ENCODE data around the gene KCNH5.

The KCNH5 gene

GRCh38 chr14:63032641-63033040 is 12.6 kb downstream of the KCNH5 start:
- Histone ChIP-seq H3F3A (ENCODE audit: insufficient read depth, low read length) (no peaks in the 10 kb centered on the region), H3K27me3 (ENCODE audit: insufficient read depth, low read length) (no peaks in the 10 kb centered on the region), H2AFZ (ENCODE audit: low read length) (no peak overlapping the region), H3K4me3 (ENCODE audit: low read depth, low read length, poor library complexity, severe bottlenecking) (no peak overlapping the region), H3K4me2 (ENCODE audit: low read length) (no peak overlapping the region), H3K9ac (ENCODE audit: low read length) (no peak overlapping the region), H3K4me1 (ENCODE audit: insufficient read depth, low read length, severe bottlenecking) (no peaks in the 10 kb centered on the region), H3K27ac (ENCODE audit: low read depth, low read length, poor library complexity, severe bottlenecking) (no peak overlapping the region), H4K20me1 (ENCODE audit: insufficient read depth, low read length) (no peaks in the 10 kb centered on the region), H3K9me3 (ENCODE audit: low read length) (no peaks in the 10 kb centered on the region), H3K36me3 (ENCODE audit: insufficient read depth, low read length) (no peaks in the 10 kb centered on the region), H3K79me2 (ENCODE audit: insufficient read depth, low read length) (no peaks in the 10 kb centered on the region), H3K9me2 (ENCODE audit: low read depth, low read length) (no peaks in the 10 kb centered on the region)
- TF ChIP-seq CTCF (IDR thresholded peaks at IDR 0.05; ENCODE audit: low read length) (no peak), EZH2 (IDR thresholded peaks at IDR 0.05; ENCODE audit: borderline replicate concordance, low read length) (no peak)

GRCh38 chr14:63032076-63032475 is 13.2 kb downstream of the KCNH5 start:
- Histone ChIP-seq H3K79me2 (ENCODE audit: insufficient read depth, low read length) (no peaks in the 10 kb centered on the region), H3K9ac (ENCODE audit: low read length) (no peak overlapping the region), H3K4me2 (ENCODE audit: low read length) (no peak overlapping the region), H3K36me3 (ENCODE audit: insufficient read depth, low read length) (no peaks in the 10 kb centered on the region), H3K9me2 (ENCODE audit: low read depth, low read length) (no peaks in the 10 kb centered on the region), H3K9me3 (ENCODE audit: low read length) (no peaks in the 10 kb centered on the region), H2AFZ (ENCODE audit: low read length) (no peak overlapping the region), H3K27ac (ENCODE audit: low read depth, low read length, poor library complexity, severe bottlenecking) (no peak overlapping the region), H3F3A (ENCODE audit: insufficient read depth, low read length) (no peaks in the 10 kb centered on the region), H3K4me3 (ENCODE audit: low read depth, low read length, poor library complexity, severe bottlenecking) (no peak overlapping the region), H4K20me1 (ENCODE audit: insufficient read depth, low read length) (no peaks in the 10 kb centered on the region), H3K27me3 (ENCODE audit: insufficient read depth, low read length) (no peaks in the 10 kb centered on the region), H3K4me1 (ENCODE audit: insufficient read depth, low read length, severe bottlenecking) (no peaks in the 10 kb centered on the region)
- TF ChIP-seq CTCF (IDR thresholded peaks at IDR 0.05; ENCODE audit: low read length) = no peak
- TF ChIP-seq EZH2 (IDR thresholded peaks at IDR 0.05; ENCODE audit: borderline replicate concordance, low read length) = no peak

- Histone ChIP-seq H3K4me2 (ENCODE audit: low read length) (no peak overlapping the region), H3K9ac (ENCODE audit: low read length) (no peak overlapping the region), H3K27me3 (ENCODE audit: insufficient read depth, low read length) (no peaks in the 10 kb centered on the region), H3K4me1 (ENCODE audit: insufficient read depth, low read length, severe bottlenecking) (no peaks in the 10 kb centered on the region), H3K9me3 (ENCODE audit: low read length) (no peaks in the 10 kb centered on the region), H3K36me3 (ENCODE audit: insufficient read depth, low read length) (no peaks in the 10 kb centered on the region), H3F3A (ENCODE audit: insufficient read depth, low read length) (no peaks in the 10 kb centered on the region), H2AFZ (ENCODE audit: low read length) (no peak overlapping the region), H3K4me3 (ENCODE audit: low read depth, low read length, poor library complexity, severe bottlenecking) (no peak overlapping the region), H4K20me1 (ENCODE audit: insufficient read depth, low read length) (no peaks in the 10 kb centered on the region), H3K9me2 (ENCODE audit: low read depth, low read length) (no peaks in the 10 kb centered on the region), H3K79me2 (ENCODE audit: insufficient read depth, low read length) (no peaks in the 10 kb centered on the region), H3K27ac (ENCODE audit: low read depth, low read length, poor library complexity, severe bottlenecking) (no peak overlapping the region)
- TF ChIP-seq CTCF (IDR thresholded peaks at IDR 0.05; ENCODE audit: low read length) = no peak
- no peak for TF ChIP-seq EZH2 (IDR thresholded peaks at IDR 0.05; ENCODE audit: borderline replicate concordance, low read length)
Measured at GRCh38 chr14:63030113-63030512, 15.1 kb downstream of the KCNH5 start.
